ENCODE measurements around the gene PM20D1.
"Not testable (repeated sequence)": the region's sequence is repeated elsewhere in the genome, so short reads cannot be mapped to it uniquely, and the experiment has no call there.

Gene PM20D1

DNA sequence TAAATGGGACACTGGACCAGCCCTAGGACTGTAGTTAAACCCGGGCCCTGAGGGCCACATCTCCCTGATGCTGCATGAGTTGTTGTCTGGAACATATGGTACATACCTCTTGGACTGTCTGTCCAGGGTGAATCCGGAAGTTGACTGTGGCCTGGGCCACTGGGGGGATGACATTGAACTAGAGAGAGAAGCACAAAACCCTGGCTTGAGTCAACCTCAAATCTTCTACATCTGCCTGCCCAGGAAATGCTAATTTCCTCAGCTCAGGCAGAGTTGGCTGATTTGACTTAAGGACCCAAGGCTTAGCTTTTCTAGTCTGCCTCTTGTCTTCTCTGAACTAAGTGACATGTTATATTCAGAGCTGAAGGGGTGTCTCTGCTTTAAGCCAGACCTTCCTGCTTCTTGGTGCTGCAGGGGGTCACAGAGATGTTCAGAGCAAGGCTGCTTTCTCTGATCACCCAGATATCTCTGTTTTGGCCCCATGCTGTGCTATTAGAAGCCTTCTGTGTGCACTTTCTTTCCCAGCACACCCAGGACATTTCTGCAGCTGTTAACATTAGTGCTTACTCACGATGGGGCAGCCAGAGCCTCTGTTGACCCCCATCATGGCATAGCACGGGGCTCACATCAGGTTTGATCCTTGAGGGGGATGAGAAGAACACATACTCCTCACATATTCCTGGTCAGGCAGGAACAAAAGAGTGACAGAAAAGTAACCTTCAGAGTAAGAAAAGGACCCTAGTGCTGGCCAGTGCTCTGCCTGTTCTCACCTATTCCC is 9.6 kb downstream of the PM20D1 start:
- no peak for DNase-seq (ENCODE audit: low read depth)

DNA sequence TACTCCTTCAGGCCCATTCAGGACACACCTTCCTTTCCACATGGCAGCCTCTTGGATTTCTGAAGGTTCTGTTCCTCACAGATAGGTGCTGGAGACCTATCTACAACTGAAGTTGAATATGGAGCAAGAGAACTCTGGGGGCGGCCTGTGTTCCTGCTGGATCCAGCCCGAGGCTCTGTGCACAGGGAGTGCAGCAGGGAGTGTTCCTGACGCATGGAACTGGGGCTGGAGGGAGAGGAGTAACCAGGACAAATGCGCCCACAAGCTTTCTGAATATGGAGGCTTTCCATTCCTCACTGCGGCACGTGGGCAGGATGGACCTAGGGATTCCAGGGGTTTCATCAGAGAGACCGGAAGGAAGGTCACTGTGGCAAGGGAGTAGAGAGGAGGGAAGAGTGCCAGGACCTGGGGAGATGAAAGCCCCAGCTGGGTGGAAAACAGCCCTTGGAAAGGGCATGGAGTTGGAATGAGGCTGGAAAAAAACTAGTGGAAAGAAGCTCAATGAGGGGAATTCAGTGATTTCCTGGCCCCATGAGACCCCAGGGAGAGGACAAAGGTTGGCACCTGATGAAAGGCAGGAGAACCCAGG is 12.5 kb downstream of the PM20D1 start:
- no peak for DNase-seq (ENCODE audit: low read depth)

DNA sequence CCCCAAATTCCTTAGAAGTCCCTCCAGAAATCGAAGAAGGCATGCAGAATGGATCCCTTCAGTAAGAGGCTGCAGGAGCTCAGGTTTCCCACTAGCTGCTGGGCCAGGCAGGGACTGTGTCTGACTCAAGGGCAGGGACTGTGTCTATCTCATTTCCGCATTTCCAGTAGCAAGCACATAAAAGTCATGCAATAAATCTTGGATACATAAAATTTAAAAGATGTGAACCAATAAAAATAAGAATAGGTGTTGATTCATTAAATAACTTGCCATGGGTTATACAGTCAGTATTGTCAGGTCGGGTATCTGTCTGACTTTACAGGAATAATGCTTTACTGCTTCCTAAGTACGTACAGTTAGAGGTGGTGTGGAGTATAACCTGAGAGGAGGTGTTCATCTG is 15.2 kb downstream of the PM20D1 start:
- DNase-seq (ENCODE audit: low read depth), result no peak

DNA sequence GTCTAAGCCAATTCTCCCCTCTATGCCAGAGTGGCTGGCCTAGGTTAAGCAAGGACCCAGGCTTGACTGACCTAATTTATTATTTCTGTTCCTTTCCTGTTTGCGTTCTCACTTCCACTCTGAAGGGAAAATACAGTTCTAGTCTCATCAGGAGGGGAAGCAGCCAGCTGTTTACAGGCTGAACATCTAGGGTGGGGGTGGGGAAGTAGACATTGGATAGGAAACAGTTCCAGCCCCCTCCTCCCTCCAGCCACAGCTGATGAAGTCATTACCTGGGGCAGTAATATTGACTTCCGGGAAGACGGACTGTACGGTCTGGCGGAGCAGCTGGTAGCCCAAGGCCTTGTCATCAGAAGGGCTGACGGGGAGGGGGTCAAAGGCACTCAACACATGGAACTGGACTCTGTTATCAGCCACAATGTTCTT is 17.6 kb downstream of the PM20D1 start:
- no peak for DNase-seq (ENCODE audit: low read depth)

DNA sequence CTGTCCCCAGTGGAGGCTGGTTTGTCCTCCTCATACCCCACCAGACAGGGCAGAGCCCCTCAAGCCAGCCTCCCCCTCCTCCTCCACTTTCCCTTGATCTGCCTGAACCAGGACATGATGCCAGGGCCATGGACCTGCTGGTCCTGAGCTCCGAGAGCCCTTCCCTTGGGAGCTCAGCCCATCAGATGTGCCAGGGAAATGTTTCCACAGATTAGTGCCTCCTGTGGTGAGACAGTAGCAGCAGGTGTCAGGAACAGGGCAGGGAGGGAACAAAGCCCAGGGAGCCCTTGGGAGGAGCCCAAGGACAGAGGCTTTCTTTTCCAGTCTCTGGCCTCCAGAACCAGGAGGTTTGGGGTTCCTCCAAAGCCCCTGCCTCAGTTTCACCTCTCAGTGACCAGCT is 22.3 kb downstream of the PM20D1 start:
- no peak for DNase-seq (ENCODE audit: low read depth)

DNA sequence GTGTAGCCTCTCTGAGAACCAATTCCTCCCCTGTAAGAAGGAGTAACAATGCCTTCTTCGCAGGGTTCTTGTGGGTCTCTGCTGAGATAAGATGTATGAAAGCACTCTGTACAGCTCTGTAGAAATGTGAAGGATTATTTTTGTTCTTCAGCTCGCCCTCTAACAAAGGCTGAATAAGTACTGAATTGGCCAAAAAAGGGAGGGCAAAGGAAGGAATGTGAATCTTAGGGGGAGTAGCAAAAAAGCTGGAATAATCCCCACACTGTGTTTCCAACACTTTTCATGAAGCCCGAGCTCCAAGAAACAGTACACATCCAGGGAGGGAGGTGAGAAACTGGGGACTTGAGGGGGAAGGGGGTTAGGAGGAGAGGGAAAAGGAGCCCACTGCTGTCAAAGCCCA is 22.9 kb downstream of the PM20D1 start:
- no peak for DNase-seq (ENCODE audit: low read depth)

DNA sequence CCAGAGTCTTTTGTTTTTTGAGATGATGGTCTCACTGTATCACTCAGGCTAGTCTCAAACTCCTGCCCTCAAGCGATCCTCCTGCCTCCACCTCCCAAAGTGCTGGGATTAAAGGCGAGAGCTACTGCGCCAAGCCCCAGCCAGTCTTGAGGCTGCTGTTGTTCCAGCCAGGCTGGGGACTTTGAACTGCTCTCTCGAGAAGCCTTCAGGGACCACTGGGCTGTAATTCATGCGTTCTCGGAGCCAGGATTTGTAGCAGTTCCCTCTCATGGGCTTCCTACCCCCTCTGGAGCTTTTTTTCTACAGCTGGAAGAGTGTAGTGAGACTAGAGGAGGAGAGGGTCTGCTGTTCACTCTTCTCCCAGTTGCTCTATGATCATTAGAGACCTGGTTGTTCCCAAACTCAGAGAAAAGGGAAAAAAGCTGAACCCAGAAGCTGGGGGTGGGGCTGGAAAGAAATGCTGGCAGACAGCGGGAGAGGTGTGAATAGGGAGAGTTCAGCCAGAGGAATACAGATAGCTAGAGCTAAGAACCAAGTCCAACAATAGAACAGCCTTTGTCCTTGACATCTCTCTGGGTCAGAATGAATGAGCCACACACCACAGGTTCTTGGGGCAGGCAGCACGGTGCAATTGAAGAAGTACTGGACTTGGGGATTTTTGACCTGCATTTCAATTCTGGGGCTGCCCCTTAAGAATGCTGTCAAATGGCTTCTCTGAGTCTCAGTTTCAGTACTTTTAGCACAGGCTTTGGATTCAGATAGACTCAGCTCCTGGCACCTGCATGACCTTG is 23.7 kb downstream of the PM20D1 start:
- no peak for DNase-seq (ENCODE audit: low read depth)

DNA sequence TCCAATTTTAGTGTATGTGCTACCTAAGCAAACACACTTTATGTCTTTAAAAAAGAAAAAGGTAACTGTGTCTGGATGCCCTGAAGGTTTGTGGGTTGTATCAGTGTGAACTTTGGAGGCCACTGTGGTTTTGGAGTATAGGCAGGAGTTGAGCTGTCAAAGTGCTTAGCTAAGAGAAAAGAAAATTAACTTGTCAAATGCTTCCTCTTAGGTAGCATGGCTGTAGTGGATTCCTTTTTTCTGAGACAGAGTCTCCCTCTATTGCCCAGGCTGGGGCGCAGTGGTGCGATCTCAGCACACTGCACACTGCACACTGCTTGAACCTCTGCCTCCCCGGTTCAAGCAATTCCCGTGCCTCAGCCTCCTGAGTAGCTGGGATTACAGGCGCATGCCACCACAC is 25.8 kb downstream of the PM20D1 start:
- DNase-seq (ENCODE audit: low read depth), result no peak

DNA sequence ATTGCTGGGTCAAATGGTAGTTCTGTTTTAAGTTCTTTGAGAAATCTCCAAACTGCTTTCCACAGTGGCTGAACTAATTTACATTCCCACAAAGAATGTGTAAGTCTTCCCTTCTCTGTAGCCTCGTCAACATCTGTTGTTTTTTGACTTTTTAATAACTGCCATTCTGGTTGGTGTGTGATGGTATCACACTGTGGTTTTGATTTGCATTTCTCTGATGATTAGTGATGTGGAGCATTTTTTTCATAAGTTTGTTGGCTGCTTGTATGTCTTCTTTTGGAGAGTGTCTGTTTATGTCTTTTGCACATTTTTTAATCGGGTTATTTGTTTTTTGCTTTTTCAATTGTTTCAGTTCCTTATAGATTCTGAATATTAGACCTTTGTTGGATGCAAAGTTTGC is 26.7 kb downstream of the PM20D1 start:
- not testable (repeated sequence) for DNase-seq (ENCODE audit: low read depth)

DNA sequence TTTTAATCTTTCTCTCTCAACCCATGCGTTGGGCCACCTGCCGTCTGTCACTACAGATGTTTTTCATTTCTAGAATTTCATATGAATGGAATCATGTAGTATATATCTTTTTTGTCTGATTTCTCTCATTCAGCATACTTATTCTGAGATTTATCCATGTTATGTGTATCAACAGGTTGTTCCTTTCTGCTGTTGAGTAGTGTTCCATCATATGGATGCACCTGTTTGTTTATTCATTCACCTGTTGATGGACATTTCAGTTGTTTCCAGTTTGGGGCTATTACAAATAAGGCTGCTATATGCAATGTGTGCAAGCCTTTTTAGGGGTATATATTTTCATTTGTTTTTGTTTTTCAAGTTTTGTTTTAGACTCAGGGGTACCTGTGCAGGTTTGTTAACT is 27.5 kb downstream of the PM20D1 start:
- DNase-seq (ENCODE audit: low read depth), result no peak

DNA sequence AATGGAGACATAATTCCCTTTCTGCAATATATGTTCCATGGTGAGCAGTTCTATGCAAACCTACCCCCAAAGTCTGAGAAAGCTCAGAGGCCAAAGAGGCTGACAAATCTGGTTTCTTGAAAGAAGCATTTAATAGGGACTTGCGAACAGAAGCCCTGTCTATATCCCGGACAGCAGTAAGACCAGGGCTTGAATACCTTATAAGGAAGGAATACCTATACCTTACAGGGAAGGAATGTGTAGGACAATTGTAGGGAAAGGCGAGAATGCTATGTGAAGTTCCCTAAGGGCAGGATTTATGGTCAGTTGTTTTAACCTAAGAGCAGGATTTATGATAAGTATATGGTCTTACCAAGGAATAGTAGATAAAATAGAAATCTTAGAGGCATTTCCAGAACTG is 31.9 kb downstream of the PM20D1 start:
- DNase-seq (ENCODE audit: low read depth), result no peak

DNA sequence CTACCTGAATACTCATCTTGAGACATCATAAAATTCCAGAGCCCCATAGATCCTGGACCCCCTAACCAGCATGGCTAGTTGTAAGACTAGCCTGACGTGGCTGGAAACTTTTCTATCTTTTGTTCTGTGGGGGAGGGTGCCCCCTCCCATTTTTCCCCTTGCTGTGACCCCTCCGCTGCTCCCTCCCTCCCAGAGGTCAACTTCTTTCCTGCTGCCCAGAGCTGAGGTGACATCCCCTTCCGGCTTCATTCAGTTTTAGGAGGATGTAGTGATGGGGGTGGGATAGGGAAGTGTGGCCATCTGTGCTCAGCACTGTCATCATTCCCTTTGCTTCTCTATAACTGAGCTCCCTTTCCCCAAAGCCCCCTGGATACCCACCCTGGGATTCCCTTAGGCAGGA is 32.6 kb downstream of the PM20D1 start:
- DNase-seq (ENCODE audit: low read depth), result no peak

DNA sequence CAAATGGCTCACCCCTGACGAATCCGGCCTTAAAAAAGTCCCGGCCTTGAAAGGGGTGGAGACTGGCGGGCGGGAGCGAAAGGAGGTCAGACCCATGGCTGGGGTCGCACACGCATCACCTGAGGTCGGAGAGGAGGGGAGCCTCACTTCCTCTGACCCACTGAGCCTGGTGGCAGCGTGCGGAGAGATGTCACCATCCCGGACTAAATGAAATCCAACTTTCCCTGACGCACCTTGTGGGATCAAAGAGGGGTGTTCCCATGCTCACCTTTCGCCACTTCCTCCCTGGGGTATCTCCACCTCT is 36.2 kb downstream of the PM20D1 start:
- no peak for DNase-seq (ENCODE audit: low read depth)

DNA sequence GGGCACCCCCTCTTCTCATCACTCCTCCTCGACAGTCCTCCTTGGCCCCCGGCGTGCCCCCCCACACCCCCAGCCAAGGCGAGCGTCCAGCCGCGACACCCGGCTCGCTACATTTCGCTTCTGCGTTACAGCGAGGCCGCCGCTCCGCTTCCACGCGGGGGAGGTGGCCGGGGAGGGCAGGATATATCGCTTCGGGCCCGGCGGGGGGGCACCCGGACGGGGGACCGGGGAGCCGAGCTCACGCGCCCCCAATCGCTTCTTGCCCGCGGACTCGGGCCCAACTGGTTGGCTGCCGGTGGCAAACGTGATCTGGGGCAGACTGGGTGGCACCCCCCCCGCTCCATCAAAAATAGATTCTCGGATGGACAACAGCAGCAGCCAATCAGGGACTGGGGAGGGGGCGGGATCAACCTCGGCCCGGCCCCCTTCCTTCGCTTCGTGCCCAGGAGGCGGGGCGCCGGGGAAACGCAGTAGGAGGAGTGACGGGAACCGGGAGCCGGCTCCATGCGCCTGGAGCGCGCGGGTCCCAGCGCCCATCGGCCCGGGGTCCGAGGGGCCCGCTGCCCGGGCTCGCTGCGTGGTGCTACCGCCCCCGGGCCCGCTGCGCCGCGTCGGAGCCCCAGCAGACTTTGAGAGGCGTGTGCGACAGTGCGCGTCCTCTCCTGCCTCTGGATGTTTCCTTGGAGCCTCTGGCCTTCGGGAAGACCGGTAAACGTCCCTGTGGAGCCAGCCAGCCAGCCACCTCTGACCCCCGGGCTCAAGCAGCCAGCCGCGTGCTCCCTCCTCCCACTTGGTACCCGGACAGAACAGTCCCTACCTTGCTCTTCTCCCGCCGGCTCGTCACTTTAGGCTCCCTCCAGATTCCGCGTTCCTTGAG is 36.8 kb downstream of the PM20D1 start, which contains the start of gene SLC41A1:
TSS of gene SLC41A1 (minus strand) at position 321 of the 877 bp plus-strand sequence. CDS start 2,757 bp downstream, outside the sequence.
- peak; percentile 81 for DNase-seq (ENCODE audit: low read depth)

DNA sequence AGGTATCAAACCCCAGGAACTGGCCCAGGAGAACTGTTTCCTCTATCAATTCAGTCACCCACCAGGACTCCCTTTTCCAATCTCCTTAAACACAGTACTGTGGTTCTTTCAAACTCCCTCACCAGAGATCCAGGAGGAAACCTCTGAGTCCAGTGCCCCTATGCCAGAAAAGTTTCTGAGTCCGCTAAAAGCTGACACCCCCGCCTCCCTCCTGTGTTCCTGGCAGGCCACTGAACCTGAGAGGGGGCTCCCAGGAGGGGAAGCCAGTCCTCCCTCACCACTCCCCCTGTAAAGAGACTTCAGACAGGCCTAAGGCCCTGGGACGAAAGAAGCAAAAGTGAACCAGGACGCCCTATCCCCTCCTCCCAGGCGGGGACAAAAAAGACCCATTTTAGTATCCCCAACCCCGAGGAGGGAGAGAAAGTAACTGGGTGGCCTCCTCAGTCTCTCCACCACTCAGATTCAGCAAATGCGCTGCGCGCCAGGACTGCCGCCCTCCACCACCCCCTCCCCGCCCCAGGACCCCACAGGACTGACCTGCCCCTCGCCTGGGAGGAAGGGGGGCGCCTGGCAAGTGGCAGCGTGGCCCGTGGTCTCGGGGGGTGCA is 37.6 kb downstream of the PM20D1 start:
- no peak for DNase-seq (ENCODE audit: low read depth)

DNA sequence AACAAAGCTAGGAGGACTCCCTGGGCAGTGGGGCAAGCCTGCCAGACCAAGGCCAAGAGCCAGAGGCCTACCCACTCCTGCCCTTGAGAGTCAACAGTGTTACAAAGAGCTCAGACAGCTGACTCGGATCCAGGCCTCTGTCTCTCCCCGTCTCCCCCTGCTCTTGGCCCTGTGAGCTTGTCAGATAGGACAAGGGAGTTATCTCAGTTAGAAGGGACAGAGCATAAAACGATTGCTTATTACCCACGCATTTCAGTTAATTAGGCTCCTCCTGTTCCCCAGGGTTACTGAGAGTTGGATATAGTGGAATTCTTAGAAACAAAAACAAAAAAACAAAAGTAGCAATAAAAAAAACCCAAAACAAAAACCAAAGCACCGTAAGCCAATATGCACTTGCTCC is 38.3 kb downstream of the PM20D1 start:
- no peak for DNase-seq (ENCODE audit: low read depth)

DNA sequence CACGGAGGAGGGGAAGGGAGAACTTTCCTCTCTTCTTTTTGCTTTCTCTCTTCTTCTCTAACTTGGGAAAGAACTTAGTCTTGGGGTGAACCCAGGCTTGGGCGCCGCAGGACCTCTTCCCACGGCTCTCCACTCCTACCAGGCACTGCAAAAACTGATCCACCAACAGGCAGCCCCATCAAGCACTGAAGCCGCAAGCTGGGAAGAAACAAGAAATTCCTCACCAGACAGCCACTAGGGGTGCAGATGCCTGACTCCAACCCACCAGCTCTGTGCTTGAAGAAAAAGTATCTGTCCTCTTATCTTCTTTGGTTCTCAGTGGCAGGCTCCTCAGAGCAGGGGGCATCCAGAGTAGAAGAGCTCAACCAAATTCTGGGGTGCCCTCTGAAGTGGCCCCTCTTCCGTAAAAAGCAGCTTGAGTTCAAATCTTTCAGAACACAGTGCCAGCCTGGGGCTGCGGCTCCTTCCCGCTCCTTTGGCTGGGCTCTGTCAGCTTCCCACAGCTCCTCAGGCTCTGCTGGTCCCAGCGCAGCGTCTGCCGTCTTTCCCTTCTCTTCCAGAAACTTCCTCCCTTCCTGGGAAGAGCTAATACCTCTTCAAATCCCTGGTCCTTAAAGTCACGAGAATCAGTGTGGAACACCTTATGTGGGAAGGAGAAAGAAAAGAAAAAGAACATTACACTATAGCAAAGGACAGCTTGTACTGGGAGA is 39.3 kb downstream of the PM20D1 start:
- no peak for DNase-seq (ENCODE audit: low read depth)

DNA sequence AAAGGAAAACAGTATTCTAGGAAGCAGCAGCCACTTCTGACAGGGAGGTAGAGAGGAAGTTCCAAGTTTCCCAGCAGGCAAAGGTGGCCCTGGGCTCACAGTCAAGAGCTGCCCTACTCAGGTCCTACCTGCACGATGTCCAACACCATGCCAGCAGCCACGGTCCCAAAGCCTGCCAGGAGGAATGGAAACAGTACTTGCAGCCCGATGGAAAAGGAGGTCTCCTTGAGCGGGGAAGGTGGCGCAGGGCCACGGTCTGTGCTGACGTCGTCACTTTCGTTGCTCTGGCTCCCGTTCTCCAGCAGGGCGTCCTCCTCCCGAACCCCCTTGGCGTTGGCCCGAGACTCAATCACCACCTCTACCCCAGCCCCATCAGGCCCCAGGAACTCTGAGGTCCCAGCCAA is 40.0 kb downstream of the PM20D1 start:
- DNase-seq (ENCODE audit: low read depth), result no peak

DNA sequence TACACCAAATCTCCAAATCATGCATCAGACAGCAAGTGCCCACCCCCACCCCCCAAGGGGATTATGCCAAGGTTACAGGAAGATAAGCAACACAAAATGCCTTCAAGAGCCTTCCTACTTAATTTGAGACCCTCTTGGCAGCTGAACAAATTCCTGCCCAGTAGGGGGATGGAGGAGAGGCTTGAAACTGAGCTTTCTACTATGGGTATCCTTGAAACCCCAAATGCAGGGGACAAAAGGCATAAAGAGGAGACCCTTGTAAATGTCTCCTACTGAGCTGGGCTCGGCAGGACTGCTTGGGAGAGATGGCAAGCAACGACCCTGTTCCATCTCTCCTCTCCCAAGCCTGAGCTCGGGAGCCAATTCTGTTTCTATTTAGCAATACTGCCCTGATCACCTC is 40.5 kb downstream of the PM20D1 start:
- no peak for DNase-seq (ENCODE audit: low read depth)

DNA sequence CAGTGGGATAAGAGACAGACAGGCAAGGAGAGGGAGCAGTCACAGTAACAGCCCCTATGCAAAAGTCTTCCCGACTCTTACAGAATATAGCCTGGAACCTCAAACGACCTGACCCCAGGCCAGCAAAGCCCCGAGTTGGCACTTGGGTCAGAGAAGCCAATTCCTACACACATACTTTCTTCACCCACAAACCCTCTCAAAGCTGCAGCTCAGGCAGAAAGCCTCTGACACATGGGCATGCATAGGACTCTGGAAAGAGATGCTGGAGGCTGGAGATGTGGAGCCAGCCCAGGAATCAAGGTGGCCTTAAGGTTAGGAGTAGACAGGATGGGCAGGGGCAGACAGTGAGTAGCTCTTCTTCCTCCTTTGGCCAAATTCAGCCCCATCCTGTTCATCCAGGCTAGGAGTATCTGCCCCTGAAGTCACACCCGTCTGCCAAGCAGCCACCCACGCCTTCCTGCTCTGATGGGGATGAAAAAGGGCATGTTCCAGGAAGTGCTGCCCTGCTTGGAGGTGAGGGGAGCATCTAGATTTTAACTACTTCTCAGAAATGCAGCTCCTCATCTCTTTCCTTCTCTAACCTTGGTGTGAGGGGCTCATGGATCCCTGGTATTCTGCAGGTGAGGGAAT is 44.7 kb downstream of the PM20D1 start:
- DNase-seq (ENCODE audit: low read depth), result no peak

DNA sequence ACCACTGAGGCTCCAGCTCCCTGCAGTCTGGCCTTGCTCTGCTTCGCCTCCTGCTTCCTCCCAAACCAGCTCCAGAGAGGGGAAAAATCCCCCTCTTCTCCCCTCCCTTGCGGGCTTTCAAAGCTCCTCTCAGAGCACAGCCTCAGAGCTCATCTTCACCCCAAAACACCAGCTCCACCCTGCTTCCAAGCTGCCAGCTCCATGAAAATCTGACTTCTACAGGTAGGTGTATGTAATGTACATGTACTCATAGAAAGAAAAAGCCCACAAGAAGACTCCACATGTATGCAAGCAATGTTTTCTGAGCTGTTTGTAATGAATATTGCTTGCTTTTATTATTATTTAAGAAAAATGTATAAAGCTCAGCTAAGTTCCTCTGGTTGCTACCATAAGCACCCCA is 45.3 kb downstream of the PM20D1 start:
- DNase-seq (ENCODE audit: low read depth), result no peak

Measured in stimulated activated CD8-positive, alpha-beta memory T cell treated with anti-CD3 and anti-CD28 coated beads, Interleukin-7, amount 100 ng/mL, for 24 hours (primary cell).